Erythroblast (primary cell): ENCODE measurements around the gene DIRAS1.

Experiments used
- GATA1 ChIP-seq: IDR thresholded peaks from 2 replicates; pipeline ENCODE4 v1.6.1; 2011; ENCODE audit warnings: low read depth, mild to moderate bottlenecking, control low read depth, low read length, moderate library complexity
- POLR2A ChIP-seq: IDR thresholded peaks from 2 replicates; pipeline ENCODE4 v1.6.1; 2011; ENCODE audit warnings: mild to moderate bottlenecking, low read length

DNA sequence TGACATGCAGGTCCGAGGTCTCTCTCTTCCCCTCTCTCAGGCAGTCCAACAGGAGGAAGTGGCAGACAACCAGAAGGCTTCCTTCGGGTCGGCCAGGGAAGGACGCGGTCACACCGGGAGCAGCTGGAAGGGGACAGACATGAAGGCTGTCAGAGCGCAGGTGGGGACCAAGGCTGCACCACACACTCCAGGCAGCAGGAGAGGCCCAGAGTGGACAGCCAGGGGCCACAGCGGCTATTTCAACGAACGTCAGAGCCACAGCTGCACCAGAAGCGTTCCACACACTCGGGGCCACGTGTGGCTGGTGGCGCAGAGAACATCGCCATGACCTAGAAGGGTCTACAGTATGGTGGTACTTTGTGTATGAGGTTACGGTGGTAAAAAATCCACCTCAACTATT lies 34.6 kb upstream of the DIRAS1 start:
- no peak for TF ChIP-seq POLR2A
- TF ChIP-seq GATA1 = no peak
